Glutamatergic neuron (in vitro differentiated cells): ENCODE measurements around the gene DMRT3. TPM values are rescaled to one million over a fixed set of nuclear protein-coding genes. Genes with fewer than 3 reads are reported as not detected.

ENCODE experiments used
- DNase-seq: peaks from one replicate; pipeline ENCODE4 v3.0.0; 2022
- H3K27ac Mint-ChIP-seq: one replicate; pipeline ENCODE4 v1.8.0; 2020; ENCODE audit warnings: mild to moderate bottlenecking, mixed read lengths, inconsistent platforms; ENCODE audit not compliant: unreplicated experiment
- H3K27me3 Mint-ChIP-seq: one replicate; pipeline ENCODE4 v1.8.0; 2020; ENCODE audit warnings: mild to moderate bottlenecking, moderate library complexity, mixed read lengths, inconsistent platforms; ENCODE audit not compliant: unreplicated experiment
- H3K36me3 Mint-ChIP-seq: one replicate; pipeline ENCODE4 v1.8.0; 2020; ENCODE audit warnings: mild to moderate bottlenecking, mixed read lengths, inconsistent platforms; ENCODE audit not compliant: unreplicated experiment
- H3K4me1 Mint-ChIP-seq: one replicate; pipeline ENCODE4 v1.8.0; 2020; ENCODE audit warnings: mild to moderate bottlenecking, low read depth, mixed read lengths, inconsistent platforms; ENCODE audit not compliant: unreplicated experiment
- H3K4me3 Mint-ChIP-seq: one replicate; pipeline ENCODE4 v1.8.0; 2020; ENCODE audit warnings: mild to moderate bottlenecking, mixed read lengths, inconsistent platforms; ENCODE audit not compliant: unreplicated experiment
- H3K9me3 Mint-ChIP-seq: one replicate; pipeline ENCODE4 v1.8.0; 2020; ENCODE audit warnings: mild to moderate bottlenecking, moderate library complexity, mixed read lengths, inconsistent platforms; ENCODE audit not compliant: unreplicated experiment
- total RNA-seq: library from RNA; stranded (reverse); fragmentation: NEBNext Ultra II Directional; extraction: Animal tissue kit (Norgen Biotek cat#: 25700); gene quantifications from one replicate; pipeline ENCODE4 v1.2.1, GENCODE V29; 2021; ENCODE audit not compliant: unreplicated experiment
- TF ChIP-seq, protein P1 (sequence below): fragments of 200-600 bp; sonication (generic); IDR thresholded peaks from one replicate; pipeline ENCODE4 v1.5.0; 2021; ENCODE audit not compliant: partially characterized antibody, unreplicated experiment

The DMRT3 gene
- total RNA-seq, 1 donor from 2014 or later = 1.7 TPM

DNA sequence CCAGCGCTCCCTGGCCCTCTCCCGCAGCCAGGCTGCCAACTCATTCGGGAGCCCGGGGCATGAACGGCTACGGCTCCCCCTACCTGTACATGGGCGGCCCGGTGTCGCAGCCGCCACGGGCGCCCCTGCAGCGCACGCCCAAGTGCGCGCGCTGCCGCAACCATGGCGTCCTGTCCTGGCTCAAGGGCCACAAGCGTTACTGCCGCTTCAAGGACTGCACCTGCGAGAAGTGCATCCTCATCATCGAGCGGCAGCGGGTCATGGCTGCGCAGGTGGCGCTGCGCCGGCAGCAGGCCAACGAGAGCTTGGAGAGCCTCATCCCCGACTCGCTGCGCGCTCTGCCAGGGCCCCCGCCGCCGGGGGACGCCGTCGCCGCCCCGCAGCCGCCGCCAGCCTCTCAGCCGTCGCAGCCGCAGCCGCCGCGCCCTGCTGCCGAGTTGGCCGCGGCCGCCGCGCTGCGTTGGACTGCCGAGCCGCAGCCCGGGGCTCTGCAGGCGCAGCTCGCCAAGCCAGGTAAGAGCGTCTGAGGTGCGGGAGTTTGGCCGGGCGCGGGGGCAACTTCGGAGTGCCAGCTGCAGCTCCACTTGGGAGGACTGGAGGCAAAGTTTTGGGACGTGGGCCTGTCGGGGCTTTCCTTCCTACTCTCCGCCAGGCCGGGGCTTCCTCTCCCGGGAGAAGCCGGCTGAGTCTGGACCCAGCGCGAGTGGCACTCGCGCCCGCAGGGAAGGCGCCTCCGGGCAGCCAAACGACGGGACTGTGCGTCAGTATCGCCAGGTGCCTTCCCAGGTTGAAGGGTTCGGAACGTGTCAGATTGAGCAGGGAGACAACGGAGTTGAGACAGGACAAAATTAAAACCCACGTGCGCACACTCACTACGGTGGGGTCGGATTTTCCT lies 735 bp downstream of the DMRT3 start:
- H3K36me3 Mint-ChIP-seq = peaks cover 5% of the 10 kb centered on the region
- H3K4me1 Mint-ChIP-seq = peaks cover 4% of the 10 kb centered on the region
- peak; percentile 53 for DNase-seq
- peaks cover 56% of the 10 kb centered on the region for H3K27me3 Mint-ChIP-seq
- no peak overlapping the region for H3K4me3 Mint-ChIP-seq
- H3K9me3 Mint-ChIP-seq = peaks cover 13% of the 10 kb centered on the region
- no peak overlapping the region for H3K27ac Mint-ChIP-seq
- TF ChIP-seq, protein P1, sequence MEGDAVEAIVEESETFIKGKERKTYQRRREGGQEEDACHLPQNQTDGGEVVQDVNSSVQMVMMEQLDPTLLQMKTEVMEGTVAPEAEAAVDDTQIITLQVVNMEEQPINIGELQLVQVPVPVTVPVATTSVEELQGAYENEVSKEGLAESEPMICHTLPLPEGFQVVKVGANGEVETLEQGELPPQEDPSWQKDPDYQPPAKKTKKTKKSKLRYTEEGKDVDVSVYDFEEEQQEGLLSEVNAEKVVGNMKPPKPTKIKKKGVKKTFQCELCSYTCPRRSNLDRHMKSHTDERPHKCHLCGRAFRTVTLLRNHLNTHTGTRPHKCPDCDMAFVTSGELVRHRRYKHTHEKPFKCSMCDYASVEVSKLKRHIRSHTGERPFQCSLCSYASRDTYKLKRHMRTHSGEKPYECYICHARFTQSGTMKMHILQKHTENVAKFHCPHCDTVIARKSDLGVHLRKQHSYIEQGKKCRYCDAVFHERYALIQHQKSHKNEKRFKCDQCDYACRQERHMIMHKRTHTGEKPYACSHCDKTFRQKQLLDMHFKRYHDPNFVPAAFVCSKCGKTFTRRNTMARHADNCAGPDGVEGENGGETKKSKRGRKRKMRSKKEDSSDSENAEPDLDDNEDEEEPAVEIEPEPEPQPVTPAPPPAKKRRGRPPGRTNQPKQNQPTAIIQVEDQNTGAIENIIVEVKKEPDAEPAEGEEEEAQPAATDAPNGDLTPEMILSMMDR = no peak

DNA sequence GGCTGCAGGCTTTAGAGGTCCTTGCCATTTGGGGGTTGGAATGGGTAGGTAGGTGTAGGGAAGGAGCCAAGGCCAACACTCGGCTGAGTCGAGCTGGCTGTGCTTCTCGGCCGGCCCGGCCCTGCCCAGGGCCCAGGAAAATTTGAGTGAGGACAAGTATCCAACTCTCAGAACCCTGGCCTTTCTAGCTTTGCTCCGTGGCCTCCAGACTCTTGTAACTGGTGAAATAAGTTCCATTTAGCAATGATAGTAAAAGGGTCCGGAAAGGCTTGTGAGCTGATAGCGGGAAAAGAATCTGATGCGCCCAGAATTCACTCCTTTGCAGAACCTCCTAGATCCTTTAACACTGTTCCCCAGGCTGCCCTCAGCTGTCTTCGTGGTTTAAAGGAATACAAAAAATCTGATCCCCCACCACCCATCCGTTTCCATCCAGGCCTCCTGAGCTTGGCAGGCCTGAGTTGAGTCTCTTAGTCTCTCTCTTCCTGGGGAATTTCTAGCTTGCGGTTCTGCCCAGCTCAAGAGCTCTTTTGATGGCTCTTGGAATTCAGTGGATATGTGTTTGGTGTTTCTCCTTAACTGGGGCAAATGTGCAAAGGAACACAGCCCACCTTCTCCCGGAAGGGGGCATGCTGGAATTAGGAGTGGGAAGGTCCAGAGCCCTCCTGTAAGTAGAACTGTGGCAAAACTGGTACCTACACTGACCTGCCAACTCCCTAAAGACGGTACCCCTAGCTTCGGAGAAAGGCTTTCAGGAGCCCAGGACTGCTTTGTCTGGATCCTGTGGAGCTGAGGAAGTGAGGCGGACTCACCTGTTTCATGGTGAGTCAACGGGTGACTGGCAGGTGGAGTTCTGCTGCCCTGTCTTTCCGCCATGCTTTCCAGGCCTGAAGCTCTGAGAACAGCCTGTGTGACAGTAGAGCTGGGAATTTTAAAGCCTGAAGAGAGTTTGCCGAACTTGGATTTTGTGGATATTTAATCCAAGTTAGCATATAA lies 1.7 kb downstream of the DMRT3 start:
- TF ChIP-seq, protein P1 = no peak
- Mint-ChIP-seq H3K36me3 (peaks cover 5% of the 10 kb centered on the region), H3K9me3 (peaks cover 15% of the 10 kb centered on the region), H3K4me3 (peak overlapping the region; percentile 65), H3K27ac (no peak overlapping the region), H3K4me1 (peaks cover 4% of the 10 kb centered on the region), H3K27me3 (peaks cover 63% of the 10 kb centered on the region)
- no peak for DNase-seq

DNA sequence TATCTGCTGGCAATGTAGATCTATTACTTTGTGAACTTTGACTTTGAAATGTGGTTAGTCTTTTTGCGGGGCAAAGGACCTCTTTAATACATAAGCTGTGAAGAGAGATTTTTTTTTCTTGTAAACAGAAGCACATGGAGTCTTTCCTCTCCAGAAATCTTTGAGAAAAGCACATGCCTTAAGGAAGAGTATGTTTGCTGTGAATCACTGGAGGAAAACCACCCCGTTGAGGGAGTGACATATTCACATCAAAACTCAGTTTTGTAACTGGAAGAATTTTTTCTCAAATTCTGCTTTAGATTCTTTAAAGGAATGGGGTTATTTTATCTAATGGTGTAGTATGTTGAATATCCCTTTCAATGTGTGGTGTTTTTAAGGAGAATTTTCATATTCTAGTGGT lies 3.5 kb downstream of the DMRT3 start:
- no peak overlapping the region for H3K27ac Mint-ChIP-seq
- no peak for DNase-seq
- TF ChIP-seq, protein P1 = no peak
- no peaks in the 10 kb centered on the region for H3K36me3 Mint-ChIP-seq
- peaks cover 48% of the 10 kb centered on the region for H3K27me3 Mint-ChIP-seq
- no peak overlapping the region for H3K4me3 Mint-ChIP-seq
- H3K4me1 Mint-ChIP-seq = no peaks in the 10 kb centered on the region
- peaks cover 10% of the 10 kb centered on the region for H3K9me3 Mint-ChIP-seq

DNA sequence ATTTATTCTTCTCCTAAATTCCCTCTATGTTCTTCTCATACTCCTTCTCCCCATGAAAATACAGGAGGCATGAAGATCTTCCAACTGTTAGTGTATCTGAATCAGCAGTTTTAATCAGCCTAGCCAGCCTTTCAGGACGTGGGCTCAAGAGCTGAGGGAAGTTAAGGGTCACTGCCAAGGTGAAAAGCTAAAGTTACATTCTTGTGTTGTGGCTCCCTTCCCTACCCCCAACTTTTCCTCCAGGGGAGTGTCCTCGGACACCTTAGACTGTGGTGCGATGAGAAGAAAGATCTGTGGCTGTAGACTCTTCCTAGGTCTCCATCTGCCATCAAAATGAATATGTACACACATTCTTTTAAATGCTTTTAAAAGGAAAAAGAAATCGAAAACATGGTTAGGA lies 4.2 kb downstream of the DMRT3 start:
- no peak overlapping the region for H3K27ac Mint-ChIP-seq
- peaks cover 10% of the 10 kb centered on the region for H3K9me3 Mint-ChIP-seq
- H3K36me3 Mint-ChIP-seq = no peaks in the 10 kb centered on the region
- TF ChIP-seq, protein P1 = no peak
- no peak for DNase-seq
- no peaks in the 10 kb centered on the region for H3K4me1 Mint-ChIP-seq
- H3K27me3 Mint-ChIP-seq = peaks cover 42% of the 10 kb centered on the region
- no peak overlapping the region for H3K4me3 Mint-ChIP-seq
